NCI-H2081 (cell line): Measurements from ENCODE around the gene MTFR2.

ENCODE experiments used
- DNase-seq, 2 experiments: peaks; one replicate each; lab custom pipeline; 2025; lab: John Stamatoyannopoulos, UW

The MTFR2 gene

DNA sequence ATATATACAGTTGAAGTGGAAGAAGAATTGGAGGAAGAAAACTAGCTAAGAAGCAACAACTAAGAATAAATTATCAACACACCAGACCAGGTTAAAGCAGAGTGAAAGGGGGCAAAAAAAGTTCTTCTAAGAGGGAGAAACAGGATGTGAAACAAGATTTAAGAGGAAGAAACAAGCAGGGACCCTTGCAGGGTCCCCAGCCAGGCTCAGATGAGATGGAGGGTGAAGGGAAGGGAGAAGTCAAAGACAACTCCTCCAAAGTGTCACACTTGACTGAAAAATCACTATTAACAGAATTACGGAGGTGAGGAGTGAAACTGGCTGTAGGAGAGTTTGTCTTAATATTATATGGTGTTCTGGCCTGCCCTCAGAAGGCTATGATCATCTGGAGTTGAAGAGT lies 65.4 kb downstream of the MTFR2 start:
- DNase-seq = no peak

DNA sequence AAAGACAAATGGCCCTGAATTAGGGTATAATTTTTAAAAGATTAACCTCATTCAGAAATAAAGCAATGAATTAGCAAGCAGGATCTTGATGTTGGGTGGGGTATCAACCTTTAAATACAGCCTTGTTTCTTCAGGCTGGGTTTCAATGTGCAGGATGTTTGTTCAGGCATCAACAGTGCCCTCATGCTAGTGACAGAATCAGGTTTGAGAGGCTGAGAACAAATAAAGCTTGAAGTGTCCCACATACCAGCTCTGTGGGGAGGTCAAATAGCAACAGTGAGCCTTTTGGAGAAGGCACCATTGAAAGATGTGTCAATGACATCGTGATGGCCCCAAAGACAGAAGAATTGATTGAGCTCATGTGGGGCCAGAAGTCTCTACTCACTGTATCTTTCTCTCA lies 68.2 kb downstream of the MTFR2 start:
- no peak for DNase-seq

DNA sequence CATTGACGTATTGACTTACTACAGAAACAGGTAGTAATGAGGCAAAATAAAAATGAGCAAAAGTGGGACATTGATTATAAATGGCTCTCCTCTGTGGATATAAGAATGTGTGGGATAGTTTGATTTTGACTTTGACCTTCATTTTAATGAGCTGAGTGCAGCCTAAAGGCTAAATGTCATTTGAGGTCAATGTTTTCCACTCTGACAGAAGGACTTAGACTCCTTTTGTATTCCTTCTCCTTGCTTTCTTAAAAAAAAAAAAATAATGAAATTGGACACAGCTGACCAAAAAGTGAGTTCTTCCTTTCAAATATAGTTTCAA lies 68.6 kb downstream of the MTFR2 start:
- no peak for DNase-seq
